HCT116 (cell line): ENCODE measurements around the gene PPM1F. TPM values are rescaled to one million over a fixed set of nuclear protein-coding genes. Genes with fewer than 3 reads are reported as not detected.

ENCODE experiments used
- ATAC-seq: fragments of 200-7000 bp; cut with Tn5 transposase; 2 replicates; pipeline ENCODE4 v1.9.1; 2020; ENCODE audit warnings: mild to moderate bottlenecking, moderate library complexity
- BruUV-seq: library from RNA; stranded (reverse); fragments of 400-500 nt; replicated peaks from 2 replicates; lab custom pipeline; 2021; lab: Mats Ljungman, UMichigan
- CTCF ChIA-PET: fragments of 300-600 bp; sonication (Branson Sonifier 250); formaldehyde crosslinking; loops from one replicate; lab custom pipeline; 2021; ENCODE audit warnings: antibody characterized with exemption; lab: Charles Lee
- POLR2A ChIA-PET: fragments of 300-600, 350-600 bp; sonication (Branson Sonifier 250); formaldehyde crosslinking; loops from one replicate; lab custom pipeline; 2021; ENCODE audit warnings: antibody characterized with exemption; lab: Charles Lee
- RAD21 ChIA-PET, 2 experiments: fragments of 300-600 bp; sonication (Branson Sonifier 250); formaldehyde crosslinking; loops; one replicate each; lab custom pipeline; 2023; ENCODE audit warnings: low total read pairs in 2 of 2; ENCODE audit not compliant: uncharacterized antibody in 2 of 2, unreplicated experiment in 2 of 2, low non-redundant PET in 1 of 2; lab: Charles Lee
- DNase-seq: peaks from one replicate; pipeline ENCODE4 v3.0.0-alpha.2; 2010; ENCODE audit warnings: low read depth, low spot score
- H2AFZ ChIP-seq: fragments of 200-600 bp; shearing (Covaris generic), sonication (generic); 2 replicates; pipeline ENCODE4 v1.6.1; 2017; ENCODE audit warnings: low read depth, mixed run types, mixed read lengths, antibody characterized with exemption, low read length; ENCODE audit not compliant: poor library complexity, severe bottlenecking
- H3K27ac ChIP-seq: 2 replicates; pipeline ENCODE4 v1.5.1; 2012; ENCODE audit warnings: low read depth, low read length
- H3K27me3 ChIP-seq: fragments of 200-600 bp; sonication (generic); 2 replicates; pipeline ENCODE4 v1.6.1; 2016; ENCODE audit warnings: mixed run types, low read length, mixed read lengths; ENCODE audit not compliant: insufficient read depth
- H3K36me3 ChIP-seq, 2 experiments: fragments of 200-500 bp in 1 of 2; fragments of 200-600 bp in 1 of 2; sonication (Bioruptor generic) in 1 of 2; sonication (generic) in 1 of 2; 2 replicates each; pipeline versions ENCODE4 v1.5.1 to v1.6.1; 2014 to 2016; ENCODE audit warnings: low read length in 2 of 2, inconsistent platforms in 1 of 2, mixed read lengths in 1 of 2, mixed run types in 1 of 2; ENCODE audit not compliant: insufficient read depth in 2 of 2, control insufficient read depth in 1 of 2
- H3K4me1 ChIP-seq, 2 experiments: fragments of 200-600 bp in 1 of 2; sonication (generic) in 1 of 2; 2 replicates each; pipeline versions ENCODE4 v1.5.1 to v1.6.1; 2012 to 2017; ENCODE audit warnings: low read length in 2 of 2, inconsistent platforms in 1 of 2, mild to moderate bottlenecking in 1 of 2, mixed read lengths in 1 of 2, mixed run types in 1 of 2, moderate library complexity in 1 of 2; ENCODE audit not compliant: insufficient read depth in 2 of 2, control insufficient read depth in 1 of 2
- H3K4me2 ChIP-seq: fragments of 200-600 bp; sonication (generic); 2 replicates; pipeline ENCODE4 v1.6.1; 2017; ENCODE audit warnings: mixed run types, low read length, mixed read lengths
- H3K4me3 ChIP-seq, 2 experiments: fragments of 200-600 bp in 1 of 2; sonication (generic) in 1 of 2; replicated peaks in 1 of 2; 2 replicates each; pipeline ENCODE4 v1.5.1; 2011 to 2016; ENCODE audit warnings: low read length in 2 of 2, control low read depth in 1 of 2, low read depth in 1 of 2, mild to moderate bottlenecking in 1 of 2, mixed read lengths in 1 of 2, mixed run types in 1 of 2
- H3K79me2 ChIP-seq: fragments of 200-600 bp; sonication (generic); 2 replicates; pipeline ENCODE4 v1.6.1; 2017; ENCODE audit warnings: mild to moderate bottlenecking, mixed run types, low read length, moderate library complexity, mixed read lengths; ENCODE audit not compliant: insufficient read depth
- H3K9ac ChIP-seq: fragments of 200-600 bp; sonication (generic); 2 replicates; pipeline ENCODE4 v1.6.1; 2016; ENCODE audit warnings: low read length, mixed read lengths
- H3K9me2 ChIP-seq: fragments of 200-600 bp; sonication (generic), shearing (Covaris generic); 2 replicates; pipeline ENCODE4 v1.6.1; 2017; ENCODE audit warnings: mixed run types, mild to moderate bottlenecking, moderate library complexity; ENCODE audit not compliant: insufficient read depth
- H3K9me3 ChIP-seq, 2 experiments: fragments of 200-500 bp in 1 of 2; fragments of 200-600 bp in 1 of 2; sonication (Bioruptor generic) in 1 of 2; sonication (generic) in 1 of 2; 2 replicates each; pipeline ENCODE4 v1.6.1; 2014 to 2017; ENCODE audit warnings: low read length in 2 of 2, mixed read lengths in 2 of 2, inconsistent platforms in 1 of 2, low read depth in 1 of 2, mild to moderate bottlenecking in 1 of 2, mixed run types in 1 of 2, moderate library complexity in 1 of 2; ENCODE audit not compliant: control insufficient read depth in 1 of 2, insufficient read depth in 1 of 2
- H4K20me1 ChIP-seq: fragments of 200-600 bp; sonication (generic), shearing (Covaris generic); 2 replicates; pipeline ENCODE4 v1.6.1; 2017; ENCODE audit warnings: mixed run types, mild to moderate bottlenecking, moderate library complexity; ENCODE audit not compliant: insufficient read depth
- CEBPB ChIP-seq: IDR thresholded peaks from 2 replicates; pipeline ENCODE4 v1.6.1; 2012; ENCODE audit warnings: low read depth
- ELF1 ChIP-seq: IDR thresholded peaks from 2 replicates; pipeline ENCODE4 v1.6.1; 2012; ENCODE audit warnings: low read depth, borderline replicate concordance
- POLR2A ChIP-seq: IDR thresholded peaks from 2 replicates; pipeline ENCODE4 v1.7.0; 2011; ENCODE audit warnings: borderline replicate concordance; ENCODE audit not compliant: insufficient read depth, insufficient read length; ENCODE audit errors: extremely low read depth
- POLR2AphosphoS5 ChIP-seq: IDR thresholded peaks from 2 replicates; pipeline ENCODE4 v1.6.1; 2011; ENCODE audit warnings: mild to moderate bottlenecking, low read depth, low read length, moderate library complexity
- SIN3A ChIP-seq: IDR thresholded peaks from 2 replicates; pipeline ENCODE4 v1.6.1; 2012; ENCODE audit warnings: low read depth
- TCF7L2 ChIP-seq: IDR thresholded peaks from 2 replicates; pipeline ENCODE4 v1.7.0; 2011; ENCODE audit warnings: borderline replicate concordance, inconsistent platforms; ENCODE audit not compliant: insufficient read depth, insufficient read length; ENCODE audit errors: extremely low read depth
- intact Hi-C: fragments of 100-400 bp; cut with micrococcal nuclease; formaldehyde crosslinking; loops from 2 replicates; pipeline ENCODE4 v1.10.0; 2022
- total RNA-seq: library from RNA; stranded (reverse); gene quantifications from one replicate; pipeline ENCODE4 v1.2.1, GENCODE V29; 2021; ENCODE audit not compliant: unreplicated experiment

PPM1F gene
- total RNA-seq, 1 experiment from 2014 or later = 27.3 TPM

DNA sequence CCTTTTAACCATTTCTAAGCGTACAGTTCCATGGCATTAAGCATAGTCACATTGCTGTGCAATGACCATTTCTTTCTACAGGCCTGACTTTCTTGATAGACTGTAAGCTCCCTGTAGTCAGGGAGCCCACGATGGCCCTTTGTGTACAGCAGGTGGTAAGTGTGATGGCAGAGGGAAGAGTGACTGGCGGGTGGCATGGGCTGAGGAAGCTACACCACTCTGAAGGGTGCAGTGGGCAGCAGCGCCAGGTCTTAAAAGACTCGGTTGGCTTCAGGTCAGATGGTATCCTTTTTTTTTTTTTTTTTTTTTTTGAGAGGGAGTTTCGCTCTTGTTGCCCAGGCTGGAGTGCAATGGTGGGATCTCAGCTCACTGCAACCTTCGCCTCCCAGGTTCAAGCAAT, 1.6 kb downstream of the PPM1F start:
- POLR2A ChIA-PET = interaction anchor here (0.7 kb wide), 1 partner anchor 233 kb away, joined by 3 read pairs; no protein-coding TSS in a partner anchor
- Histone ChIP-seq H3K4me1 (peaks cover 4 to 22% of the 10 kb centered on the region in 2 experiments; a peak in 2 of 4 replicates), H3K4me2 (no peak overlapping the region), H4K20me1 (no peaks in the 10 kb centered on the region), H3K36me3 (no peaks in the 10 kb centered on the region; a peak in 1 of 4 replicates), H2AFZ (no peak overlapping the region), H3K9me2 (no peaks in the 10 kb centered on the region), H3K9me3 (no peaks in the 10 kb centered on the region), H3K27me3 (no peaks in the 10 kb centered on the region), H3K4me3 (no peak overlapping the region), H3K9ac (no peak overlapping the region), H3K79me2 (peaks cover 27% of the 10 kb centered on the region; the same call in 1 of the 2 replicates), H3K27ac (no peak overlapping the region)
- CTCF ChIA-PET = interaction anchor here (4.3 kb wide), 1 partner anchor 21 kb away, joined by 13 read pairs; no protein-coding TSS in a partner anchor
- RAD21 ChIA-PET = no interaction called here
- no peak for DNase-seq
- TF ChIP-seq POLR2AphosphoS5 = no peak
- intact Hi-C loops = no loop called here
- BruUV-seq = TSS peak; percentile 37
- no peak for ATAC-seq

GRCh38 chr22:21949948-21950347, 2.7 kb downstream of the PPM1F start:
- RAD21 ChIA-PET = no interaction called here
- no peaks in the 10 kb centered on the region for H3K27me3 ChIP-seq
- H2AFZ ChIP-seq = no peak overlapping the region
- H3K9me2 ChIP-seq = no peaks in the 10 kb centered on the region
- H3K9ac ChIP-seq = no peak overlapping the region
- TF ChIP-seq CEBPB = no peak
- no peak for TF ChIP-seq POLR2A
- TF ChIP-seq TCF7L2 = no peak
- no peak for TF ChIP-seq SIN3A
- TF ChIP-seq ELF1 = no peak
- TF ChIP-seq, all 23 proteins: peak for 0
- Histone ChIP-seq H4K20me1 (no peaks in the 10 kb centered on the region), H3K4me2 (no peak overlapping the region), H3K27ac (no peak overlapping the region), H3K4me1 (peaks cover 4 to 22% of the 10 kb centered on the region in 2 experiments; a peak in 2 of 4 replicates), H3K36me3 (peaks cover 2 to 4% of the 10 kb centered on the region in 2 experiments; a peak in 2 of 4 replicates), H3K4me3 (no peak overlapping the region), H3K9me3 (no peaks in the 10 kb centered on the region), H3K79me2 (peaks cover 27% of the 10 kb centered on the region; the same call in 1 of the 2 replicates)
- ATAC-seq (no peak), DNase-seq (no peak)
- intact Hi-C loops = no loop called here
- POLR2A ChIA-PET = no interaction called here
- BruUV-seq = no TSS peak
- CTCF ChIA-PET = interaction anchor here (1.9 to 4.3 kb wide), 2 partner anchors 12 to 22 kb away, joined by 9 to 13 read pairs; no protein-coding TSS in a partner anchor
